Muscle of back (tissue), 11 donors: ENCODE results near the gene KRT6A. TPM values are rescaled to one million over a fixed set of nuclear protein-coding genes. Genes with fewer than 3 reads are reported as not detected.
"Not testable (repeated sequence)": the region's sequence is repeated elsewhere in the genome, so short reads cannot be mapped to it uniquely, and the experiment has no call there.

Experiments used
- DNase-seq, 3 donors: peaks; one replicate each; pipeline versions ENCODE4 v3.0.0 to v3.0.0-alpha.2; 2013
- polyA plus RNA-seq, 10 donors: library from polyadenylated mRNA; unstranded; fragments of 120-200 nt; gene quantifications; one replicate each; pipeline ENCODE4 v1.2.1, GENCODE V29; 2013; ENCODE audit not compliant: insufficient read length in 10 of 10

Gene KRT6A
- polyA plus RNA-seq, 10 donors: 0.20 to 38.7 (median 20.8) TPM; not detected in 7

- no peak for DNase-seq
Measured at GRCh38 chr12:52502877-52503276, 9.8 kb upstream of the KRT6A start.

GRCh38 chr12:52501490-52501889 lies 8.4 kb upstream of the KRT6A start:
- no peak for DNase-seq

GRCh38 chr12:52500574-52500973 lies 7.5 kb upstream of the KRT6A start:
- DNase-seq: not testable (repeated sequence)

DNA sequence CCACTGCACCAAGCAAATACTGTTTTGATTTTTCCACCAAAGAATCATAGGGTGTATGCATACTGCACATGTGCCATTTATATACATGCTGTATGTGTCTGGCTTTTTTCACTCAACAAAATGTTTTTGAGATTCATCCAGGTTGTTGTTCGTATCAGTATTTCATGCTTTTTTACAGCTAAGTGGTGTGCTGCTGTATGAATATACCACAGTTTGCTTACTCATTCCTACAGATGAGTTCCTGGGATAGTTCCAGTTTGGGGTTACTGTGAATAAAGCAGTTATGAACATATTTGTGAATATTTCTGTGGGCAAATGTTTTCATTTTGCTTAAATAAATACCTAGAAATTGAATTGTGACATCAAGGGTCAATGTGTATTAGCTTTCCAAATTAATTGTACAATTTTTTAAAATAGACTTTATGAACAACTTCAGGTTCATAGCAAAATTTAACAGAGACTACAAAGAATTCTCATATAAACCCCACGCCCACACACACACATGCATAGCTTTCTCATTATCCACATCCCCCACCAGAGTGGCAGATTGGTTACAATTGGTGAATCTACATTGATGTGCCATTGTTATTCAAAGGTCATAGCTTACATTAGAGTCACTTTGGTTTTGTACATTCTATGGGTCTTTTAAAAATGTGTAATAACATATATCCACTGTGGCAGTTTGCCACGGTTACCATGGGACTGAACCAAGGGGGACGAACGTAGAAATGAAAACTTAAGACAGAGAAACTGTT lies 6.9 kb upstream of the KRT6A start:
- no peak for DNase-seq

GRCh38 chr12:52498946-52499345 lies 5.9 kb upstream of the KRT6A start:
- DNase-seq: no peak

GRCh38 chr12:52497975-52498374 lies 4.9 kb upstream of the KRT6A start:
- DNase-seq: no peak

DNA sequence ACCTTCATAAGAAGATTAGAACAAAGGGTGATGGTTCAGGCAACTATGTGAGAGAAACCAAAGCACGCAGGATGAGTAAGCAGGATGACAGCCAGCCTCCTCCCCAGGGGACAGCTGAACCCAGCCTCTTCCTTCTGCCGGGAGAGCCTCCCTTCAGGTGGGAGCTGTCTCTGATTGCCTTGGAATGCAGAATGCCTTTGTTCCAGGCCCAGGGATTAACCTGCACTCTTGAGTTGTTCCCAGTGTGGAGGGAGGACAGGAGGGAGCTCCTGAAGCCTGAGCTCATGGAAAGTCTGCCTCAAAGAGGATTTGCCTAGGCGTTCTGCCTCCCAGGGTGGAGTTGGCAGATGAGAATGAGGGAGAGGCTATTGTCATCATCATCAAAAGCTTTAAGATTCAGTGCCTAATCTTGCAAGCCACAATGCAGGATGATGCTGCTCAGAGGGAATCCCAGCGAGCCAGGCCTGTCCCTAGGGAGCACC lies 3.6 kb upstream of the KRT6A start:
- DNase-seq: peak in 1 of 3 donors; percentile 68

GRCh38 chr12:52496054-52496453 lies 3.0 kb upstream of the KRT6A start:
- DNase-seq: no peak

DNA sequence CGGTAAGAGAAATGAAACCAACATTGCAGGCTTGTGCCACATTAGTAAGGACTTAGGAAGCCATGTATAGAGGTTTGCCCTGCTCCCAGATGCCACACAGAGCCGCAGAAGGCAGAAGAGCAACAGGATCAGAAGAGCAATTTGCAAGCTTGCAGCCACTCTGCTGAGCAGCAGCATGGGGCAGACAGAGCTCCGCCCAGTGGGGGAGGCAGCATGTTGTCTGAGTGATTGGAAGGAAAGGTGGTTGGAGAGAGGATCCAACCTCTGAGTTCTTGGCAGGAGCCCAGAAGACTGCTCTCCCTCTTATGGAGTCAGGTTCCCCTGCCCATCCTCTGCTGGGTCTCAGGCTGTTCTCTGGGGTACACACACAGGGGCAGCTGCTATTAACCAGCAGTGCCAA lies 2.3 kb upstream of the KRT6A start:
- DNase-seq: peak in 1 of 3 donors; percentile 20

- no peak for DNase-seq
Measured at GRCh38 chr12:52494518-52494917, 1.5 kb upstream of the KRT6A start.

DNA sequence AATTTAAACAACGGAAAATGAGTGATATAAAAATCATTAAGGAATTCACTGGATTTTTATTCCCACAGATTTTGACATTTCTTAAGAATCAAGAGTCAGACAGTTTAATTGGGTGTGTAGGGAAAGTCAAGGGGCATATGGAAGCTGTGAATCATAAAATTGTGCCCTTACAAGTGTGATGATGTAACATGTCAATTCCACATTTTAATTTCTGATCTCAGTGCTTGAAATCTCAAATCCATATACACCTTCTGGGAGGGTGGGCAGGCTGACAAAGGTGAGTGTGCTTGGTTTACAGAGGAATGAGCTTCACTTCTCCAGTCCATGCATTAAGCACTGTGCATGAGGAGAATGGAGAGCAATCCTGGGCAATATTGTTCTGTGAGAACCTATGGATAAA lies 1.0 kb upstream of the KRT6A start:
- DNase-seq: no peak

- not testable (repeated sequence) for DNase-seq
Measured at GRCh38 chr12:52492405-52492804, 652 bp downstream of the KRT6A start.

DNA sequence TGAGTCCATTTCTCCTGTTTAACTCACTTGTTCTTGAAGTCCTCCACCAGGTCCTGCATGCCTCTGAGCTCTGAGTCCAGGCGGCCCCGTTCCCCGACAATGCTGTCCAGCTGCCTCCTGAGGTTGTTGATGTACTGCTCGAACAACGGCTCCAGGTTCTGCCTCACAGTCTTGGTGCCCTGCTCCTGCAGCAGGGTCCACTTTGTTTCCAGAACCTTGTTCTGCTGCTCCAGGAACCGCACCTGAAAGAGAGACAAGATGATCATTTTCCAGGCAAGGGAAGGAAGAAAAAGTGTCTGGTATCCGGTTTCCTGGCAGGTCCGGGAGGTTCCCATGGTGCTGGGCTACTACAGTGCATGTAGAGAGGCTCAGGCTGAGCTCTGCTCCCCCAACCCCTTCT lies 1.6 kb downstream of the KRT6A start:
- DNase-seq: not testable (repeated sequence)

DNA sequence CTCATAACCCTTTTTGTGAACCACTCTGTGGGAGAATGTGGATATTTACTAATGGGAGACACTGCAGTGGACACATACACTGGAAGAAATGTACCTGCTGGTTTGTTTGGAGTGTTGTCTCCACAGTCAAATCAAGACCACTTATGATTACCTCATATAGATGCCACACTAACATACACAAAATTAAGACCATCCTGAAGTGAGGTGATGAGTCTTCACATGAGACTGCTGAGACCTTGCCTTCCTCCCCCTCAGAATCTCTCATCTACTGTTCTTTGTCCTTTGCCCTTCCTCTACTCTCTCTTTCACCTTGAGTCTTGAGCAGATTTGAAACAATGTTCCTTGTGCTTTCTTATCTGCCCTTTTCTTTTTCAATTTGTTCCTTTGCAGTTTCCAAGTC lies 4.3 kb downstream of the KRT6A start:
- DNase-seq: no peak

- DNase-seq: not testable (repeated sequence)
Measured at GRCh38 chr12:52487744-52488443, 5.2 kb downstream of the KRT6A start.

- DNase-seq: no peak
Measured at GRCh38 chr12:52487211-52487610, 5.8 kb downstream of the KRT6A start.

GRCh38 chr12:52486166-52487105 lies 6.6 kb downstream of the KRT6A start:
- no peak for DNase-seq

DNA sequence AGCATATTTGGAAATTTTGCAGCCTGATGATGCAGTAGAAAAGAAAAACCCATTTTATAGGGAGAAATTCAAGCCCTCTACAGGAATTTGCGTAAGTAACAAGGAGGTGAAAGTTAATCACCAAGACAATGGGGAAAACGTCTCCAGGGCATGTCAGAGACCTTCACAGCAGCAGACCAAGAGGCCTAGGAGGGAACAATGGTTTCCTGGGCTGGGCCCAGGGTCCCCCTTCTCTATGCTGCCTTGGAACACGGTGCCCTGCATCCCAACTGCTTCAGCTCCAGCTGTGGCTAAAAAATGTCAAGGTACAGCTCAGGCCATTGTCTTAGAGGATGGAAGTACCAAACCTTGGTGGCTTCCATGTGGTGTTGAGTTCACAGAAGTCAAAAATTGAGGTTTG lies 13.0 kb downstream of the KRT6A start:
- no peak for DNase-seq

DNA sequence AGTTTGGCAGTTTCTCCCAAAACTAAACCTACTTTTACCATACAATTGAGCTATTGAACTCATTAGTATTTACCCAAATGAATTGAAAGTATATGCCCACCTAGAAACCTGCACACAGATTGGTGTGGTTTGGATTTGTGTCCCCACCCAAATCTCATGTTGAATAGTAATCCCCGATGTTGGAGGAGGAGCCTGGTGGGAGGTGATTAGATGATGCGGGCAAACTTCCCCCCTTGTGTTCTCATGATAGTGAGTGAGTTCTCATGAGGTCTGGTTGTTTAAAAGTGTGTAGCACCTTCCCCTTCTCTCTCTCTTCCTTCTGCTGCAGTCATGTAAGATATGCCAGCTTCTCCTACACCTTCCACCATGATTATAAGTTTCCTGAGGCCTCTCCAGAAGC lies 15.4 kb downstream of the KRT6A start:
- DNase-seq: no peak

GRCh38 chr12:52474212-52474611 lies 18.8 kb downstream of the KRT6A start:
- DNase-seq: no peak

- no peak for DNase-seq
Measured at GRCh38 chr12:52473768-52474167, 19.3 kb downstream of the KRT6A start, which contains the start of gene KRT6C. Gene KRT6C, minus strand, starts transcription at chr12:52473805. Its CDS starts 68 bp downstream, at chr12:52473737.

GRCh38 chr12:52469853-52470252 lies 23.2 kb downstream of the KRT6A start:
- no peak for DNase-seq
